H1 (cell line): Measurements from ENCODE around the gene PAQR4. TPM values are rescaled to one million over a fixed set of nuclear protein-coding genes. Genes with fewer than 3 reads are reported as not detected.

Experiments
- CHD2 ChIP-seq: IDR thresholded peaks from 2 replicates; pipeline ENCODE4 v1.6.1; 2012; ENCODE audit warnings: low read length, improper control_type of control experiment
- CREB1 ChIP-seq: IDR thresholded peaks from 2 replicates; pipeline ENCODE4 v1.6.1; 2012; ENCODE audit warnings: inconsistent platforms
- CTCF ChIP-seq, 3 experiments: IDR thresholded peaks; 1 replicate in 2 of 3; 2 replicates in 1 of 3; pipeline versions ENCODE4 v1.5.1 to v1.6.1; 2011; ENCODE audit warnings: low read length in 3 of 3, mild to moderate bottlenecking in 3 of 3, inconsistent platforms in 2 of 3, low read depth in 1 of 3, moderate library complexity in 1 of 3; ENCODE audit not compliant: insufficient read depth in 1 of 3; ENCODE audit errors: control extremely low read depth in 1 of 3
- E2F6 ChIP-seq: IDR thresholded peaks from 2 replicates; pipeline ENCODE4 v1.6.1; 2012; ENCODE audit warnings: inconsistent platforms
- EP300 ChIP-seq, 2 experiments: IDR thresholded peaks; 1 replicate in 1 of 2; 2 replicates in 1 of 2; pipeline ENCODE4 v1.6.1; 2011 to 2012; ENCODE audit warnings: low read depth in 2 of 2, low read length in 2 of 2, mild to moderate bottlenecking in 2 of 2, borderline replicate concordance in 1 of 2, inconsistent platforms in 1 of 2, moderate library complexity in 1 of 2
- SUZ12 ChIP-seq: fragments of 200-600 bp; sonication (generic); IDR thresholded peaks from 2 replicates; pipeline ENCODE4 v1.6.1; 2012; ENCODE audit warnings: mild to moderate bottlenecking, inconsistent platforms, low read length, moderate library complexity, mixed read lengths
- polyA plus RNA-seq, 7 experiments: library from polyadenylated mRNA; depleted of rRNA in 3 of 7; stranded (reverse) in 5 of 7; unstranded in 2 of 7; fragments of >200 nt in 5 of 7; fragments of 200-250 nt in 2 of 7; gene quantifications; 1 replicate in 5 of 7; 2 replicates in 1 of 7; 4 replicates in 1 of 7; pipeline versions ENCODE4 v1.2.1 to v1.2.3, GENCODE V29; 2011 to 2013; ENCODE audit warnings: missing spikeins in 2 of 7, mixed read lengths in 2 of 7
- total RNA-seq: library from RNA; stranded (reverse); fragmentation: NEBNext Ultra II Directional; extraction: Animal tissue kit (Norgen Biotek cat#: 25700); gene quantifications from 2 replicates; pipeline ENCODE4 v1.2.1, GENCODE V29; 2021

Gene PAQR4
- total and polyA plus RNA-seq, 2 of the 8 experiments (the other 6 are each of a cell fraction or from before 2014, with no cell fraction given), result 28.2 to 34.6 TPM

GRCh38 chr16:2967211-2967631 lies 1.9 kb upstream of the PAQR4 start (continued):
- TF ChIP-seq E2F6 (peak; percentile 45), EP300 (IDR thresholded peaks at IDR 0.05; ENCODE audit: borderline replicate concordance in 1 of 2, low read depth in 2 of 2, low read length in 2 of 2) (no peak), CHD2 (no peak), CREB1 (no peak; the same call in 1 of the 2 replicates), CTCF (IDR thresholded peaks at IDR 0.05; ENCODE audit: control extremely low read depth in 1 of 3, insufficient read depth in 1 of 3, low read depth in 1 of 3, low read length in 3 of 3) (no peak), SUZ12 (0 out of 2 replicates have a peak, but pooled peaks have one; percentile 41)
